ENCODE measurements around the gene TBC1D7. TPM values are rescaled to one million over a fixed set of nuclear protein-coding genes. Genes with fewer than 3 reads are reported as not detected.
A peak's percentile ranks its signal among the peaks of the same experiment; 100 is the strongest.

Gene TBC1D7
- 31.7 TPM for polyA plus RNA-seq (2013, experiment 1 of 2)
- 30.4 TPM for polyA plus RNA-seq (2013, experiment 2 of 2)

- Histone ChIP-seq H3K79me1 (replicated peaks; ENCODE audit: low read length, poor library complexity, severe bottlenecking) (peaks cover 3% of the 10 kb centered on the region), H3K36me3 (ENCODE audit: control insufficient read depth in 1 of 2, insufficient read depth in 2 of 2, low read depth in 1 of 2, low read length in 2 of 2) (peaks cover 0 to 25% of the 10 kb centered on the region in 2 experiments), H2AFZ (ENCODE audit: low read depth, low read length) (peak within 1 kb of the TSS; percentile 84), H3K4me3 (ENCODE audit: insufficient read depth in 1 of 2, low read depth in 1 of 2, low read length in 2 of 2) (peak within 1 kb of the TSS; percentile 97), H3K18ac (ENCODE audit: low read depth in 1 of 2, low read length in 2 of 2) (peak within 1 kb of the TSS; percentile 91 to 94), H2BK12ac (ENCODE audit: low read length in 2 of 2) (no peak within 1 kb of the TSS), H2AK5ac (ENCODE audit: low read length, severe bottlenecking) (no peak within 1 kb of the TSS), H3K27me3 (ENCODE audit: control insufficient read depth in 1 of 2, insufficient read depth in 1 of 2, low read length in 2 of 2) (no peaks in the 10 kb centered on the region), H3K4me1 (ENCODE audit: control insufficient read depth, insufficient read depth, low read depth, low read length) (peaks cover 1% of the 10 kb centered on the region), H3K27ac (ENCODE audit: low read length, poor library complexity, severe bottlenecking) (peak within 1 kb of the TSS; percentile 56), H4K8ac (ENCODE audit: low read length) (peak within 1 kb of the TSS; percentile 85), H2BK15ac (ENCODE audit: low read depth, poor library complexity, severe bottlenecking) (no peak within 1 kb of the TSS), H3K23ac (ENCODE audit: low read length in 2 of 2) (peak within 1 kb of the TSS; percentile 61 to 66), H2BK5ac (ENCODE audit: low read depth, low read length, poor library complexity, severe bottlenecking) (peak within 1 kb of the TSS; percentile 3), H3K4ac (ENCODE audit: low read depth in 1 of 2, low read length in 2 of 2) (peak within 1 kb of the TSS; percentile 70 to 90), H3K9ac (ENCODE audit: low read length) (peak within 1 kb of the TSS; percentile 95), H2BK120ac (ENCODE audit: low read depth, low read length) (no peak within 1 kb of the TSS), H3K9me3 (ENCODE audit: control insufficient read depth, low read length) (no peaks in the 10 kb centered on the region), H3K14ac (ENCODE audit: low read length in 2 of 2) (peak within 1 kb of the TSS in 1 of 2 experiments; percentile 79), H4K91ac (ENCODE audit: low read length) (peak within 1 kb of the TSS; percentile 74), H3K4me2 (ENCODE audit: low read length, poor library complexity, severe bottlenecking) (peak within 1 kb of the TSS; percentile 92)
- DNase-seq: peak; percentile 93
- under 1% methylated on average over 58 of the region's 63 CpGs for WGBS
Measured at GRCh38 chr6:13328076-13328874, at the start of gene TBC1D7. Gene TBC1D7 (minus strand): TSS chr6:13328537. CDS start chr6:13326898, 1,639 bp downstream.

DNA sequence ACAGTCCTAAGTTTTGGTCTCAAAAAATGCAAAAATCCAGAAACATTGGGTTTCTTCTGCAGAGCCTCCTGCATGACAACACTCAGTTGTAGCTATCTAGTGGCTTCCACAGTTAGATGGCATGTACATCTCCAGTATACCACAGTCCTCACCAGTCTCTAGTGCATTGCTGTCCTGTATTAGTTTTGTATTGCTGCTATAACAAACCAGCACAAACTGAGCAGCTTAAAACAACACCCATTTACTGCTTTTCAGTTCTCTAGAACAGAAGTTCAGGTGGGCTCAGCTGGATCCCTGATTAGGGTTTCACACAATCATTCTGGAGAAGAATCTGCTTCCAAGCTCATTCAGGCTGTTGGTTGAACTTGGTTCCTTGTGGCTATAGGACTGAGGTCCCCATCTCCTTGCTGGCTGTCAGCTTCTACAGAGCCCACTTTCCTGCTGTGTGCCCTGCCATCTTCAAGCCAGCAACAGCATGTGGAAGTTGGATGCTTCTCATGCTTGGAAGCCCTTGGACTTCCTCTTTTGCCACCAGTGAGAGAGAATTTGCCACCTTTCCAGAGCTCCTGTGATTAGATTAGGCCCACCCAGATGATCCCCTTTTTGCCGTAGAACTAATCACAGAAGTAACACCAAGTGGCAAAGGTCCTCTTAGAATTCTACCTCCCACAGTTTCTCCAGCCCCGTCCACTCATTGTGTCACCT lies 48.9 kb upstream of the TBC1D7 start:
- no peak overlapping the region for H3K9ac ChIP-seq (ENCODE audit: low read length)
- no peak overlapping the region for H2BK5ac ChIP-seq (ENCODE audit: low read depth, low read length, poor library complexity, severe bottlenecking)
- H2BK15ac ChIP-seq (ENCODE audit: low read depth, poor library complexity, severe bottlenecking): no peak overlapping the region
- DNase-seq: no peak
- no peak overlapping the region for H3K14ac ChIP-seq (ENCODE audit: low read length in 2 of 2)
- H2BK120ac ChIP-seq (ENCODE audit: low read depth, low read length): no peak overlapping the region
- no peaks in the 10 kb centered on the region for H3K79me1 ChIP-seq (replicated peaks; ENCODE audit: low read length, poor library complexity, severe bottlenecking)
- H3K4ac ChIP-seq (ENCODE audit: low read depth in 1 of 2, low read length in 2 of 2): no peak overlapping the region
- H3K23ac ChIP-seq (ENCODE audit: low read length in 2 of 2): no peak overlapping the region
- WGBS: 81% methylated on average over 2 of the region's 2 CpGs
- no peaks in the 10 kb centered on the region for H3K36me3 ChIP-seq (ENCODE audit: control insufficient read depth in 1 of 2, insufficient read depth in 2 of 2, low read depth in 1 of 2, low read length in 2 of 2)
- H4K91ac ChIP-seq (ENCODE audit: low read length): no peak overlapping the region
- H3K9me3 ChIP-seq (ENCODE audit: control insufficient read depth, low read length): no peaks in the 10 kb centered on the region
- no peak overlapping the region for H2BK12ac ChIP-seq (ENCODE audit: low read length in 2 of 2)
- H3K4me3 ChIP-seq (ENCODE audit: insufficient read depth in 1 of 2, low read depth in 1 of 2, low read length in 2 of 2): no peak overlapping the region
- no peak overlapping the region for H3K27ac ChIP-seq (ENCODE audit: low read length, poor library complexity, severe bottlenecking)
- H3K18ac ChIP-seq (ENCODE audit: low read depth in 1 of 2, low read length in 2 of 2): no peak overlapping the region
- H2AK5ac ChIP-seq (ENCODE audit: low read length, severe bottlenecking): no peak overlapping the region
- H2AFZ ChIP-seq (ENCODE audit: low read depth, low read length): no peak overlapping the region
- no peak overlapping the region for H3K4me2 ChIP-seq (ENCODE audit: low read length, poor library complexity, severe bottlenecking)
- H3K4me1 ChIP-seq (ENCODE audit: control insufficient read depth, insufficient read depth, low read depth, low read length): no peaks in the 10 kb centered on the region
- H4K8ac ChIP-seq (ENCODE audit: low read length): no peak overlapping the region
- no peaks in the 10 kb centered on the region for H3K27me3 ChIP-seq (ENCODE audit: control insufficient read depth in 1 of 2, insufficient read depth in 1 of 2, low read length in 2 of 2)

GRCh38 chr6:13375360-13375878 lies 47.1 kb upstream of the TBC1D7 start:
- Histone ChIP-seq H3K79me1 (replicated peaks; ENCODE audit: low read length, poor library complexity, severe bottlenecking) (no peaks in the 10 kb centered on the region), H2BK120ac (ENCODE audit: low read depth, low read length) (no peak overlapping the region), H3K9me3 (ENCODE audit: control insufficient read depth, low read length) (no peaks in the 10 kb centered on the region), H4K91ac (ENCODE audit: low read length) (no peak overlapping the region), H3K4ac (ENCODE audit: low read depth in 1 of 2, low read length in 2 of 2) (no peak overlapping the region), H3K9ac (ENCODE audit: low read length) (no peak overlapping the region), H2BK5ac (ENCODE audit: low read depth, low read length, poor library complexity, severe bottlenecking) (no peak overlapping the region), H2AFZ (ENCODE audit: low read depth, low read length) (no peak overlapping the region), H3K36me3 (ENCODE audit: control insufficient read depth in 1 of 2, insufficient read depth in 2 of 2, low read depth in 1 of 2, low read length in 2 of 2) (no peaks in the 10 kb centered on the region), H2BK12ac (ENCODE audit: low read length in 2 of 2) (no peak overlapping the region), H4K8ac (ENCODE audit: low read length) (no peak overlapping the region), H3K4me3 (ENCODE audit: insufficient read depth in 1 of 2, low read depth in 1 of 2, low read length in 2 of 2) (no peak overlapping the region), H2BK15ac (ENCODE audit: low read depth, poor library complexity, severe bottlenecking) (no peak overlapping the region), H3K27me3 (ENCODE audit: control insufficient read depth in 1 of 2, insufficient read depth in 1 of 2, low read length in 2 of 2) (no peaks in the 10 kb centered on the region), H3K4me2 (ENCODE audit: low read length, poor library complexity, severe bottlenecking) (no peak overlapping the region), H3K23ac (ENCODE audit: low read length in 2 of 2) (no peak overlapping the region), H2AK5ac (ENCODE audit: low read length, severe bottlenecking) (no peak overlapping the region), H3K4me1 (ENCODE audit: control insufficient read depth, insufficient read depth, low read depth, low read length) (no peaks in the 10 kb centered on the region), H3K14ac (ENCODE audit: low read length in 2 of 2) (no peak overlapping the region), H3K18ac (ENCODE audit: low read depth in 1 of 2, low read length in 2 of 2) (no peak overlapping the region), H3K27ac (ENCODE audit: low read length, poor library complexity, severe bottlenecking) (no peak overlapping the region)
- DNase-seq: no peak
- 89% methylated on average over 9 of the region's 9 CpGs for WGBS

DNA sequence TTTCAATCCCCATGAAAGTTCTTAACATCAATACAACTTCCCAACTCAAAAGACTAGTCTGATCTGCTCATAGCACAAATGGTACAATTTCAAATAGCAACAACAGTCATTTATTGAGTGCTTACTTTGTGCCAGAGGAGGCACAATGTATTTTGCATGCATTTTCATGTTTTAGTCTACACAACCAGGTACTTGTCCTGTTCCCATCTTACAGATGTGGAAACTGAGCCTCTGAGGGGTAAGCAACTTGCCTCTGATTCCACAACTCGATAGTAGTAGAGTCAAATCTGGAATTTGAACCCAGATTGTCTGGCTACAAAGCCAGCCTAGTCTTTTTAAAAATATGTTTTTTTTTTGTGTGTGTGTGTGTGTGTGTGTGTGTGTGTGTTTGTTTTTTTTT lies 45.6 kb upstream of the TBC1D7 start:
- H3K4me2 ChIP-seq (ENCODE audit: low read length, poor library complexity, severe bottlenecking): no peak overlapping the region
- 100% methylated on average over 1 of the region's 1 CpG for WGBS
- H2BK12ac ChIP-seq (ENCODE audit: low read length in 2 of 2): no peak overlapping the region
- H2AFZ ChIP-seq (ENCODE audit: low read depth, low read length): no peak overlapping the region
- no peak overlapping the region for H2BK120ac ChIP-seq (ENCODE audit: low read depth, low read length)
- no peak overlapping the region for H2BK15ac ChIP-seq (ENCODE audit: low read depth, poor library complexity, severe bottlenecking)
- no peak overlapping the region for H3K4ac ChIP-seq (ENCODE audit: low read depth in 1 of 2, low read length in 2 of 2)
- no peaks in the 10 kb centered on the region for H3K4me1 ChIP-seq (ENCODE audit: control insufficient read depth, insufficient read depth, low read depth, low read length)
- no peak overlapping the region for H2AK5ac ChIP-seq (ENCODE audit: low read length, severe bottlenecking)
- no peak overlapping the region for H2BK5ac ChIP-seq (ENCODE audit: low read depth, low read length, poor library complexity, severe bottlenecking)
- no peak overlapping the region for H3K27ac ChIP-seq (ENCODE audit: low read length, poor library complexity, severe bottlenecking)
- H3K18ac ChIP-seq (ENCODE audit: low read depth in 1 of 2, low read length in 2 of 2): no peak overlapping the region
- no peak overlapping the region for H3K9ac ChIP-seq (ENCODE audit: low read length)
- H3K36me3 ChIP-seq (ENCODE audit: control insufficient read depth in 1 of 2, insufficient read depth in 2 of 2, low read depth in 1 of 2, low read length in 2 of 2): no peaks in the 10 kb centered on the region
- peaks cover 1% of the 10 kb centered on the region for H3K79me1 ChIP-seq (replicated peaks; ENCODE audit: low read length, poor library complexity, severe bottlenecking)
- H3K23ac ChIP-seq (ENCODE audit: low read length in 2 of 2): no peak overlapping the region
- no peaks in the 10 kb centered on the region for H3K9me3 ChIP-seq (ENCODE audit: control insufficient read depth, low read length)
- H3K27me3 ChIP-seq (ENCODE audit: control insufficient read depth in 1 of 2, insufficient read depth in 1 of 2, low read length in 2 of 2): no peaks in the 10 kb centered on the region
- no peak overlapping the region for H4K91ac ChIP-seq (ENCODE audit: low read length)
- no peak overlapping the region for H3K4me3 ChIP-seq (ENCODE audit: insufficient read depth in 1 of 2, low read depth in 1 of 2, low read length in 2 of 2)
- H4K8ac ChIP-seq (ENCODE audit: low read length): no peak overlapping the region
- DNase-seq: no peak
- no peak overlapping the region for H3K14ac ChIP-seq (ENCODE audit: low read length in 2 of 2)
